Erythroblast (primary cell): Measurements from ENCODE around the gene FTSJ1.

ENCODE experiments used
- GATA1 ChIP-seq: IDR thresholded peaks from 2 replicates; pipeline ENCODE4 v1.6.1; 2011; ENCODE audit warnings: low read depth, mild to moderate bottlenecking, control low read depth, low read length, moderate library complexity
- POLR2A ChIP-seq: IDR thresholded peaks from 2 replicates; pipeline ENCODE4 v1.6.1; 2011; ENCODE audit warnings: mild to moderate bottlenecking, low read length

GRCh38 chrX:48491809-48492208 lies 15.8 kb downstream of the FTSJ1 start:
- no peak for TF ChIP-seq POLR2A
- no peak for TF ChIP-seq GATA1
